Endothelial cell (in vitro differentiated cells): ENCODE data around the gene MMEL1. TPM values are rescaled to one million over a fixed set of nuclear protein-coding genes. Genes with fewer than 3 reads are reported as not detected.
A peak's percentile ranks its signal among the peaks of the same experiment; 100 is the strongest.

ENCODE experiments used
- DNase-seq: peaks from one replicate; pipeline ENCODE4 v3.0.0; 2021; ENCODE audit warnings: low spot score
- H3K27ac Mint-ChIP-seq: one replicate; pipeline ENCODE4 v1.8.0; 2021; ENCODE audit warnings: mixed read lengths, inconsistent platforms; ENCODE audit not compliant: unreplicated experiment
- H3K27me3 Mint-ChIP-seq: one replicate; pipeline ENCODE4 v1.8.0; 2021; ENCODE audit warnings: mild to moderate bottlenecking, moderate library complexity, mixed read lengths, inconsistent platforms; ENCODE audit not compliant: unreplicated experiment
- H3K36me3 Mint-ChIP-seq: one replicate; pipeline ENCODE4 v1.8.0; 2021; ENCODE audit warnings: mild to moderate bottlenecking, low read depth, mixed read lengths, inconsistent platforms; ENCODE audit not compliant: unreplicated experiment
- H3K4me1 Mint-ChIP-seq: one replicate; pipeline ENCODE4 v1.8.0; 2021; ENCODE audit warnings: mild to moderate bottlenecking, mixed read lengths, inconsistent platforms; ENCODE audit not compliant: unreplicated experiment
- H3K4me3 Mint-ChIP-seq: one replicate; pipeline ENCODE4 v1.8.0; 2021; ENCODE audit warnings: mild to moderate bottlenecking, mixed read lengths, inconsistent platforms; ENCODE audit not compliant: unreplicated experiment
- H3K9me3 Mint-ChIP-seq: one replicate; pipeline ENCODE4 v1.8.0; 2021; ENCODE audit warnings: mixed read lengths, inconsistent platforms; ENCODE audit not compliant: unreplicated experiment
- total RNA-seq: library from RNA; stranded (reverse); fragmentation: NEBNext Ultra II Directional; extraction: Animal tissue kit (Norgen Biotek cat#: 25700); gene quantifications from one replicate; pipeline ENCODE4 v1.2.1, GENCODE V29; 2021; ENCODE audit not compliant: unreplicated experiment
- TF ChIP-seq, protein P1 (sequence below): fragments of 200-600 bp; sonication (generic); IDR thresholded peaks from one replicate; pipeline ENCODE4 v1.5.0; 2021; ENCODE audit warnings: antibody characterized with exemption; ENCODE audit not compliant: unreplicated experiment

MMEL1 gene
- total RNA-seq, 1 donor from 2014 or later, result not detected

GRCh38 chr1:2636733-2637132 is 3.9 kb upstream of the MMEL1 start:
- TF ChIP-seq, protein P1, sequence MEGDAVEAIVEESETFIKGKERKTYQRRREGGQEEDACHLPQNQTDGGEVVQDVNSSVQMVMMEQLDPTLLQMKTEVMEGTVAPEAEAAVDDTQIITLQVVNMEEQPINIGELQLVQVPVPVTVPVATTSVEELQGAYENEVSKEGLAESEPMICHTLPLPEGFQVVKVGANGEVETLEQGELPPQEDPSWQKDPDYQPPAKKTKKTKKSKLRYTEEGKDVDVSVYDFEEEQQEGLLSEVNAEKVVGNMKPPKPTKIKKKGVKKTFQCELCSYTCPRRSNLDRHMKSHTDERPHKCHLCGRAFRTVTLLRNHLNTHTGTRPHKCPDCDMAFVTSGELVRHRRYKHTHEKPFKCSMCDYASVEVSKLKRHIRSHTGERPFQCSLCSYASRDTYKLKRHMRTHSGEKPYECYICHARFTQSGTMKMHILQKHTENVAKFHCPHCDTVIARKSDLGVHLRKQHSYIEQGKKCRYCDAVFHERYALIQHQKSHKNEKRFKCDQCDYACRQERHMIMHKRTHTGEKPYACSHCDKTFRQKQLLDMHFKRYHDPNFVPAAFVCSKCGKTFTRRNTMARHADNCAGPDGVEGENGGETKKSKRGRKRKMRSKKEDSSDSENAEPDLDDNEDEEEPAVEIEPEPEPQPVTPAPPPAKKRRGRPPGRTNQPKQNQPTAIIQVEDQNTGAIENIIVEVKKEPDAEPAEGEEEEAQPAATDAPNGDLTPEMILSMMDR, result no peak
- DNase-seq, result no peak
- Mint-ChIP-seq H3K4me1 (no peaks in the 10 kb centered on the region), H3K9me3 (peaks cover 11% of the 10 kb centered on the region), H3K36me3 (peaks cover 5% of the 10 kb centered on the region), H3K4me3 (no peak overlapping the region), H3K27ac (peak overlapping the region; percentile 8), H3K27me3 (peaks cover 8% of the 10 kb centered on the region)

DNA sequence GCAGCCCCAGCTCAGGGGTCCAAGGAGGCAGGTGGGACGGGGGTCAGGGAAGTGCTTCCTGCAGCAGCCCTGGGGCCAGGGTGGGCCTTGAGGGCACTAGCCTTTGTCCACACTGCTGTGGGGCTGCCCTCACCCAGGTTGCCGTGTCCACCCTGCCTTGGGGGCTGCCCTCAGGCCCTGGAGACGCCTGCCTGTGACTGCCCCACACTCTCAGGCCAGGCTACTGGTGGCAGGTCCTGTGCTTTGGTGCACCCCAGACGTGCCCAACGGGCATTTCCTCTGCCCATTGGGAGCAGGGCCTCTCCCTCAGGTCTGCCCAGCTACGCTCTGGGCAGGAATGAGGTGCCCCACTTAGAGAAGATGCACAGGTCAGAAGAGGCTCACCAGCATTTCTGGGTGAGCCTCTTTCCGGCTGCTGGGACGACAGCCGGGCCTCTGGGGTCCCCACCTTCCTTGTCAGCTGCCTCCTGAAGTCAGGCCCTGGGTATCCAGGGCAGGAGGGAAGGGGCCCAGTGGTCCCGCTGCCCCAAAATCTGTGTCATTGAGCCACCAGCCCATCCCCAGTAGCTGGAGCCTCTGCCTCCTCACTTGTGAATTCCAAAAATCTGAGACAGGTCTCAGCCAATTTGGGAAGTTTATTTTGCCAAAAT is 2.7 kb upstream of the MMEL1 start:
- Mint-ChIP-seq H3K9me3 (peaks cover 11% of the 10 kb centered on the region), H3K36me3 (peaks cover 9% of the 10 kb centered on the region), H3K27ac (no peak overlapping the region), H3K27me3 (peaks cover 15% of the 10 kb centered on the region), H3K4me3 (no peak overlapping the region), H3K4me1 (peaks cover 3% of the 10 kb centered on the region)
- no peak for DNase-seq
- TF ChIP-seq, protein P1, result no peak

DNA sequence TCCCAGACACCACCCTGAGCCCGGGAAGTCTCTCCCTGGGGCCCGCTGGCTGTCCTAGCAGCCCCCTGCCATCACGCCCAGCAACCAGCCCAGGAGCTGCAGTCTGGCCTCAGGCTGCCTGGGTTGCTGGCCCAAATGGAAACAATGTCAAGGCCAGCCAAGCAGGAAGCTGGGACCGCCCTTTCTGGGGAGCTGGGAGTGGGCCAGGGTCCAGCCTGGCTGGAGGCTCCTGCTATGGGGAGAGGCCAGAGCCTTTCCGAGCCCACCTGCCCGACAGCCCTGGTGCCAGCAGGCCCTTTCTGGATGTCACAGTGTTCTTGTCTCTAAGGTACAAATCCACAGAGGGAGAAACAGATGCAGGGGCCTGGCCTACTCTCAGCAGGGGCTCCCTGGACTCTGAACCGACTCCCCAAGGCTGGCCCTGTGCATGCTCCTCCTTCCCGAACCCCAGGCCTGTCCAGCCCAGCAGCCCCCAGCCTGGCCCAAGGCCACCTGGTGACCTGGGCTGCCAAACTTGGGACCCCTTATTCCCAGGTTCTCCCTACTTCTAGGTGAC is 1.2 kb upstream of the MMEL1 start:
- H3K27ac Mint-ChIP-seq, result no peak overlapping the region
- TF ChIP-seq, protein P1, result no peak
- peaks cover 11% of the 10 kb centered on the region for H3K9me3 Mint-ChIP-seq
- DNase-seq, result no peak
- H3K4me1 Mint-ChIP-seq, result peaks cover 3% of the 10 kb centered on the region
- peaks cover 23% of the 10 kb centered on the region for H3K27me3 Mint-ChIP-seq
- H3K4me3 Mint-ChIP-seq, result no peak overlapping the region
- H3K36me3 Mint-ChIP-seq, result peaks cover 12% of the 10 kb centered on the region

- TF ChIP-seq, protein P1, result no peak
- Mint-ChIP-seq H3K27me3 (peaks cover 23% of the 10 kb centered on the region), H3K27ac (no peak overlapping the region), H3K9me3 (peaks cover 11% of the 10 kb centered on the region), H3K4me3 (no peak overlapping the region), H3K36me3 (peaks cover 12% of the 10 kb centered on the region), H3K4me1 (peaks cover 3% of the 10 kb centered on the region)
- no peak for DNase-seq
Measured at GRCh38 chr1:2633366-2633935, 635 bp upstream of the MMEL1 start.

GRCh38 chr1:2632051-2632430 is 775 bp downstream of the MMEL1 start:
- TF ChIP-seq, protein P1, result no peak
- Mint-ChIP-seq H3K36me3 (peaks cover 11% of the 10 kb centered on the region), H3K4me1 (peaks cover 3% of the 10 kb centered on the region), H3K27ac (no peak overlapping the region), H3K27me3 (peaks cover 25% of the 10 kb centered on the region), H3K9me3 (peaks cover 9% of the 10 kb centered on the region), H3K4me3 (no peak overlapping the region)
- DNase-seq, result no peak
